ENCODE measurements around the gene RPL12. TPM values are rescaled to one million over a fixed set of nuclear protein-coding genes. Genes with fewer than 3 reads are reported as not detected.

Gene RPL12
- total and polyA plus RNA-seq, 2 experiments from 2014 or later: 594 to 1,676 TPM

DNA sequence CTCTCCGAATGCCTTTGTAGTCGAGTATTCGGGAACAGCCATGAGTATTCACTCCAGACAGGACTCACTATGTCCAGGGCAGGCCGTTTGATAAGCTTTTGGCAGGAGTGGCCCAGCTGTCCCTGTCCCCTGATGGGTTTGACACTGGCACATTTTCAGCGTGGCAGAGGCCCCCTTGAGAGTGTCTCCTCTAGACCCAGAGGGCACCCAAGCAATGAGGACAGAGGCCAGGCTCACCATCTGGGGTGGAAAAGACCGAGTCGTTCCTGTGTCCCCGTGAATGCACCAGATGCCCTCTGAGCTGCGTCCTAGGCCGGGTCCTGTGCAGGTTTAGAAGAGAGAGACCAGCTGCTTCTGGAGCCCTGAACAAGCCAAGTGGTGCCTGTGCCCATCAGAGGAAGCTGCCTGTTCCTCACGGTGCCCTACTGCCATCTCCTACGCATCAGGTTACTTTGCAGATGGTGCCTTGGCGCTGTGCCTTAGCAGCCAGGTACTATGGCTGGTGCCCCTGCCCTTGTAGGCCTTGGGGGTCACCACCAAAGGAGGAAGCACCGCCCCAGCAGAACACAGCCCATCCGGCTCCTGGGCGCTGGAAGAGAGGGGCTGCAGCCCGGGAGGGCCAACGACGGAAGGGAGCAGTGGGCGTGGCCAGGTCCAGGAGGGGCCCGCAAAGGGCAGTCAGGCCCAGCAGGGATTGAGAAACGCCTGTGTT lies 42.5 kb upstream of the RPL12 start:
- in situ Hi-C loops (cut with MboI): no loop called here
- no peak overlapping the region for H3K27ac ChIP-seq
- H3K4me1 ChIP-seq (ENCODE audit: insufficient read depth): peaks cover 9% of the 10 kb centered on the region
- H3K4me3 ChIP-seq: no peak overlapping the region
- no peaks in the 10 kb centered on the region for H3K9me3 ChIP-seq (ENCODE audit: low read depth)
- H2AFZ ChIP-seq: no peak overlapping the region
- no peaks in the 10 kb centered on the region for H3K9me2 ChIP-seq (ENCODE audit: insufficient read depth)
- H3K79me2 ChIP-seq (ENCODE audit: insufficient read depth): no peaks in the 10 kb centered on the region
- H3K36me3 ChIP-seq (ENCODE audit: low read depth): peaks cover 13% of the 10 kb centered on the region; the same call in 1 of the 2 replicates
- no peak overlapping the region for H3K9ac ChIP-seq
- WGBS, 2 experiments (ENCODE audit: low coverage in 1 of 2, low lambda C conversion rate in 2 of 2, missing lambda C conversion rate in 2 of 2): 87 to 89% methylated on average over 18 to 22 of the region's 22 CpGs
- DNase-seq: no peak
- TF ChIP-seq EZH2 (IDR thresholded peaks at IDR 0.05; ENCODE audit: insufficient read depth, poor library complexity, severe bottlenecking): no peak
- TF ChIP-seq EZH2phosphoT487 (IDR thresholded peaks at IDR 0.05; ENCODE audit: insufficient read depth, low read depth): no peak
- H4K20me1 ChIP-seq (ENCODE audit: insufficient read depth): no peaks in the 10 kb centered on the region
- H3K4me2 ChIP-seq (ENCODE audit: unreplicated experiment): no peak overlapping the region
- peaks cover 63% of the 10 kb centered on the region for H3F3A ChIP-seq (ENCODE audit: insufficient read depth)
- H3K27me3 ChIP-seq (replicated peaks; ENCODE audit: insufficient read depth): no peaks in the 10 kb centered on the region

DNA sequence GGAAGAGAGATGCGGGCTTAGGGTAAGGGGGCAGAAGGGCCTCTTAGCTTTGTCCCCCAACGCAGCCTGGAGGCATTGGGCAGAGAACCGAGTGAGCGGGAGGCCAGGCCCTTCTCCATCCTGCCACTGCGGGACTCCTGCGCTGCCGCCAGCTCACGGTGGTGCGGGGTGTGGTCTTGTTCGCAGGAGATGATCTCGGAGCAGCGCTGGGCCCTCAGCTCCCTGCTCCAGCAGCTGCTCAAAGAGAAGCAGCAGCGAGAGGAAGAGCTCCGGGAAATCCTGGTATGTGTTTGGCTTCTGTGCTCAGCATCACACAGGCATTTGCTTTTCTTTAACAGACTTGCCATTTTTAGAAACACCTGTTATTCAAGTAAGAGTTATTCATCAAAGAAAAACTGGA lies 41.4 kb upstream of the RPL12 start:
- Histone ChIP-seq H3K4me1 (ENCODE audit: insufficient read depth) (peaks cover 9% of the 10 kb centered on the region), H3K4me3 (no peak overlapping the region), H3F3A (ENCODE audit: insufficient read depth) (peaks cover 56% of the 10 kb centered on the region), H3K79me2 (ENCODE audit: insufficient read depth) (no peaks in the 10 kb centered on the region), H3K9me3 (ENCODE audit: low read depth) (no peaks in the 10 kb centered on the region), H3K27me3 (replicated peaks; ENCODE audit: insufficient read depth) (no peaks in the 10 kb centered on the region), H4K20me1 (ENCODE audit: insufficient read depth) (no peaks in the 10 kb centered on the region), H3K27ac (no peak overlapping the region), H3K4me2 (ENCODE audit: unreplicated experiment) (no peak overlapping the region), H3K9ac (no peak overlapping the region), H3K36me3 (ENCODE audit: low read depth) (peaks cover 13% of the 10 kb centered on the region; the same call in 1 of the 2 replicates), H2AFZ (no peak overlapping the region), H3K9me2 (ENCODE audit: insufficient read depth) (no peaks in the 10 kb centered on the region)
- in situ Hi-C loops (cut with MboI): no loop called here
- no peak for DNase-seq
- WGBS, 2 experiments (ENCODE audit: low coverage in 1 of 2, low lambda C conversion rate in 2 of 2, missing lambda C conversion rate in 2 of 2): 94% methylated on average over 14 of the region's 14 CpGs
- TF ChIP-seq EZH2 (IDR thresholded peaks at IDR 0.05; ENCODE audit: insufficient read depth, poor library complexity, severe bottlenecking): no peak
- TF ChIP-seq EZH2phosphoT487 (IDR thresholded peaks at IDR 0.05; ENCODE audit: insufficient read depth, low read depth): no peak

DNA sequence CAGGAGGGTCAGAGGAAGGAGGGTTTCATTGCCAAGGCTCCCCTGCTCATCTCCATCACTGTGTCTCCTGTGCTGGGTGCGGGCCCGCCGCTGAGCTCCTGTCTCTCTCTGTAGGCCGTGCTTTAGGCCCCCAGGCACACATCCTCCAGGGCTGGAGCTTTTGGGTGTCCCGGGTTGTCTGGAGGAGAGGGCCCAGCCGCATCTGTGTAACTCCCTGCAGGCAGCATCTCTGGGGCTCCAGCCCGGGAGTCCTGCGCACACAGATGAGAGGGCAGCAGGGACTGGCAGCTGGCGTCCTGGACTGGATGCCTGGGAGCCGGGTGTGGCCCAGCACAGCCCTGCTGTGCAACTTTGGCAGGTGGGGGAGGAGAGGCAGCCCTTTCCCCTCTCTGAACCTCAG lies 40.3 kb upstream of the RPL12 start:
- no peak for DNase-seq
- no peaks in the 10 kb centered on the region for H4K20me1 ChIP-seq (ENCODE audit: insufficient read depth)
- no peaks in the 10 kb centered on the region for H3K9me3 ChIP-seq (ENCODE audit: low read depth)
- H3K4me3 ChIP-seq: no peak overlapping the region
- peaks cover 10% of the 10 kb centered on the region; the same call in 1 of the 2 replicates for H3K36me3 ChIP-seq (ENCODE audit: low read depth)
- no peak overlapping the region for H3K4me2 ChIP-seq (ENCODE audit: unreplicated experiment)
- H2AFZ ChIP-seq: no peak overlapping the region
- no peak for TF ChIP-seq EZH2phosphoT487 (IDR thresholded peaks at IDR 0.05; ENCODE audit: insufficient read depth, low read depth)
- TF ChIP-seq EZH2 (IDR thresholded peaks at IDR 0.05; ENCODE audit: insufficient read depth, poor library complexity, severe bottlenecking): no peak
- H3K27me3 ChIP-seq (replicated peaks; ENCODE audit: insufficient read depth): no peaks in the 10 kb centered on the region
- in situ Hi-C loops (cut with MboI): no loop called here
- H3K9me2 ChIP-seq (ENCODE audit: insufficient read depth): no peaks in the 10 kb centered on the region
- WGBS, 2 experiments (ENCODE audit: low coverage in 1 of 2, low lambda C conversion rate in 2 of 2, missing lambda C conversion rate in 2 of 2): 74% methylated on average over 9 to 10 of the region's 10 CpGs
- no peak overlapping the region for H3K9ac ChIP-seq
- peaks cover 50% of the 10 kb centered on the region for H3F3A ChIP-seq (ENCODE audit: insufficient read depth)
- no peaks in the 10 kb centered on the region for H3K79me2 ChIP-seq (ENCODE audit: insufficient read depth)
- no peak overlapping the region for H3K27ac ChIP-seq
- peaks cover 9% of the 10 kb centered on the region for H3K4me1 ChIP-seq (ENCODE audit: insufficient read depth)

DNA sequence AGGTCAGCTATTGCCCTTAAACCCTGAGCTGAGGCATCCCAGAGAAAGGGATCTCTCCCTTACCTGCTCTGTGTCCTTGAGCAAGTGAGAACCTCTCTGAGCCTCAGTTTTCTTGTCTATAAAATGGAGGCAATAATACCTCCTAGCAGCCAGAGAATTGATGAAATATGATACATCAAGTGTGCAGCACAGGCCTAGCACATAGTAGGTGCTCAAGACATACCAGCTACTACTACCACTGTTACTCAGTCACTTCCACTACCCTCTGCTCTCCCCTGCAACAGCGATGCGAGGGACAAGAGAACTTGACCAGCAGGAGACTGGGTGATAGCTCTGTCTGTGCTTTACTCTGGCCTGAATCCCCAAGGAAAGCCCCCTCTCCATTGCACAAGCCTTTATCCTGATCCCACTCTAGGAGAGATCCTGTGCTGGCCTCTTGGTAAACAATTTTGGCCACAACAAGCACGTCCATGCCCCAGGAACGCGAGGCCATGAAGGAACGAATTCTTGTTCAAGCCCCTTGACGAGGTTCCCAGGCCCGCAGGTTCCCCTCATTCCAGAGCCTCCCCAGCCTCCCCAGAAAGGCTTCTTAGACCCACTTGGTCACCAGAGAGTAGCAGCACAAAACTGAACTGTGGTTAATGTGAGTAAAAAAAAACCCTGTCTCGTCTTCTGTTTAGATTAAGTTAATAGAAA lies 39.5 kb upstream of the RPL12 start:
- no peak overlapping the region for H3K9ac ChIP-seq
- H3K27ac ChIP-seq: no peak overlapping the region
- H3K4me3 ChIP-seq: no peak overlapping the region
- TF ChIP-seq EZH2phosphoT487 (IDR thresholded peaks at IDR 0.05; ENCODE audit: insufficient read depth, low read depth) (no peak), EZH2 (IDR thresholded peaks at IDR 0.05; ENCODE audit: insufficient read depth, poor library complexity, severe bottlenecking) (no peak)
- H3K36me3 ChIP-seq (ENCODE audit: low read depth): peaks cover 5% of the 10 kb centered on the region; the same call in 1 of the 2 replicates
- 96 to 97% methylated on average over 9 of the region's 9 CpGs for WGBS, 2 experiments (ENCODE audit: low coverage in 1 of 2, low lambda C conversion rate in 2 of 2, missing lambda C conversion rate in 2 of 2)
- no peak for DNase-seq
- no peak overlapping the region for H2AFZ ChIP-seq
- in situ Hi-C loops (cut with MboI): no loop called here
- H3K27me3 ChIP-seq (replicated peaks; ENCODE audit: insufficient read depth): no peaks in the 10 kb centered on the region
- H3K4me2 ChIP-seq (ENCODE audit: unreplicated experiment): no peak overlapping the region
- no peaks in the 10 kb centered on the region for H3K9me3 ChIP-seq (ENCODE audit: low read depth)
- H3K4me1 ChIP-seq (ENCODE audit: insufficient read depth): peaks cover 5% of the 10 kb centered on the region
- no peaks in the 10 kb centered on the region for H3K79me2 ChIP-seq (ENCODE audit: insufficient read depth)
- peaks cover 41% of the 10 kb centered on the region for H3F3A ChIP-seq (ENCODE audit: insufficient read depth)
- no peaks in the 10 kb centered on the region for H3K9me2 ChIP-seq (ENCODE audit: insufficient read depth)
- no peaks in the 10 kb centered on the region for H4K20me1 ChIP-seq (ENCODE audit: insufficient read depth)

Measured in GM23248 (cell line).